ENCODE results near the gene PSMB7.
A peak's percentile ranks its signal among the peaks of the same experiment; 100 is the strongest.

PSMB7 gene

GRCh38 chr9:124384846-124385245 lies 30.4 kb downstream of the PSMB7 start:
- no peak for TF ChIP-seq CTCF (IDR thresholded peaks at IDR 0.05; ENCODE audit: control insufficient read depth, extremely low read depth, insufficient read depth)
- H3K4me3 ChIP-seq (ENCODE audit: low read depth, low read length), result no peak overlapping the region; the same call in 1 of the 2 replicates
- DNase-seq (ENCODE audit: low read depth), result peak; percentile 32

DNA sequence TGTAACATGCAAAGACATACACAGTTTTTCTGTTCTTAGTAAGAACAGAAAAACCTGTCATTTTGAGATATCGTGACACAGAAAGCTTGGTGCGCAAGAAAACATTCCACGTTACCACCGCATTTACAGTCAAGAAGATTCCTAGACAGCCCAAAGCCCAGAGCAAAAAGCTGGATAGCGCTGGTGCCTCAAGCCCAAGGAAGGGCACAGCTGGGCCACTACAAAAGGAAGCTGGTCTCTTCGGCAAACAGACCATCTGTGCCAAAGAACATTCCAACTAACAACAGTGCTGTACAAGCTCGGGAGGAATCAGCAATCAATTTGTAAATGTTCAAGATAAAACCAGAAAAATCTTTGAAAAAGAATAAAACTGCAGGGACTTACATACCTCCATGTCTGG lies 31.0 kb downstream of the PSMB7 start:
- TF ChIP-seq CTCF (IDR thresholded peaks at IDR 0.05; ENCODE audit: control insufficient read depth, extremely low read depth, insufficient read depth), result no peak
- H3K4me3 ChIP-seq (ENCODE audit: low read depth, low read length), result no peak overlapping the region
- DNase-seq (ENCODE audit: low read depth), result peak; percentile 34

DNA sequence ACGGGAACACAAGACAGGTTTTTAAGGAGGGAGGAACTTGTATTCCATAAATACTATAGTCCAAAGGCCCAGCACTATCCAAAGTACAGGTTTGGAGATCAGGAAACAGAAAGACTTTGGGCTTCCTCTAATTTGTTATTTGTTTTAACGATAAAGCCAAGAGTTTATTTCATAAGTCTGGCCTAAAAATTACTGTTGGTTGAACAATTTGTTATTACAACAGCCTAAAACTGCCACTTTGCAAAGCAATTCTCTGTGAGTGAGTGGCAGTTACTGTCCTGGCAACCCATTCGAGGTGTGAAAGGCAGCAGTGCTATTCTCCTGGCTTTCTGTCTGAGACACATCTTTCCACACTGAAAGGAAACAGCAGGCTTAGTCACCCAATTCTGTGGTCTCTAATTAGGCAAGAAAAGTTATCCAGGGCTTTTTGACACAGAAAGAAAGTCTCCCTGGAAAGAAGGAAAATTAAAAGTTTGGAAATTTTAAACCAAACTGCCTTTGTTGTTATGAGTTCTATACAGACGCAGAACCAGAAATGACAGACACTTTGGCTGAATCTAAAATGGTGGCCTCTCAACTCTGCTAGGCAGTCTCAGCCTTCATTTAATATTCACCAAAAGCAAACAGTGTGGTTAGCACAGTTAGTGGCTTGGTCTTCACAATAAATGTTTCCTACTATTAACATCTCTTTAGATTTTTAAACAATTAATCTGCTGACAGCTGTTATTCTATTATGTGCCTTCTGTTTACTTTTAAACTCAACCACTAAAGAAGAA lies 33.9 kb downstream of the PSMB7 start:
- H3K4me3 ChIP-seq (ENCODE audit: low read depth, low read length), result no peak overlapping the region

DNA sequence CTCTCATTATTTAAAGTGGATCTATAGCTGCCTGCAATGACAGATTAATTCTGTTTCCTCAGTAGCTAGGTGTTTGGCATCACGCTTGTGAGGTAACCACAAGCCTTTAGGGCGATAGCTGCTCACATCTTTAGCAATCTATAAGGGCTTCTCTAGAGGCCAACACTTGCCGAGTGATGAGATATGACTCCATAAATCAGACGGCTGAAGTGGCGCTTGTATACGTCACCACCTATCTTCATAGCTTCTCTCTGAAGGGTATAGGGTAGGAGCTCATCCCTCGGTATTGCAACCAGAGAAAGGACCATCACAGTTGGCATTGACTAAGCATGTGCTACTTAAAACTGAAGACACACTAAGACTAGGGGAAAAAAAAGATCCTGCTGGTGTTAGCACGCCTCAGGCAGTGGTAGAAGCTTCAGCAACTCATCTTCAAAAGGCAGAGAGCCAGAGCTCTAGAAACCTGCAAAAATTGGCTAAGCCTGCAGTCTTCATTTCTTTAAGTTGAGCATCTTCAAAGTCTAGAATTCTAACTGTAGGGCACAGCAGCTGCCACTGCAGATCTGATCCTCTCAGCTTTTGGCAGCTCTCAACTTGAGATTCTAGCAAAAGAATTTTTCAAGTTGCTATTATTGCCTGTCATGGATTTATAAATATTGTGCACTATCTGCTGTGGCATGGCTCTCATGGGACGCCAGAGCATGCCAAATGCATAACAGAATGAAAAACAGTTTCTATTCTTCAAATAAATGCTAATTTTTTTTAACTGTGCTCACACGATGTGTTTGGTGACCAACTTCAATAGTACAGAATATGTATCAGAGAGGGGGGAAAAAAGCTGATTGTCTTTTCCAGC lies 37.5 kb downstream of the PSMB7 start:
- no peak for DNase-seq (ENCODE audit: low read depth)
- no peak for TF ChIP-seq CTCF (IDR thresholded peaks at IDR 0.05; ENCODE audit: control insufficient read depth, extremely low read depth, insufficient read depth)
- no peak overlapping the region for H3K4me3 ChIP-seq (ENCODE audit: low read depth, low read length)

More for the DNA sequence above, 33.9 kb downstream of the PSMB7 start:
- DNase-seq (ENCODE audit: low read depth), result no peak
- TF ChIP-seq CTCF (IDR thresholded peaks at IDR 0.05; ENCODE audit: control insufficient read depth, extremely low read depth, insufficient read depth), result no peak

DNA sequence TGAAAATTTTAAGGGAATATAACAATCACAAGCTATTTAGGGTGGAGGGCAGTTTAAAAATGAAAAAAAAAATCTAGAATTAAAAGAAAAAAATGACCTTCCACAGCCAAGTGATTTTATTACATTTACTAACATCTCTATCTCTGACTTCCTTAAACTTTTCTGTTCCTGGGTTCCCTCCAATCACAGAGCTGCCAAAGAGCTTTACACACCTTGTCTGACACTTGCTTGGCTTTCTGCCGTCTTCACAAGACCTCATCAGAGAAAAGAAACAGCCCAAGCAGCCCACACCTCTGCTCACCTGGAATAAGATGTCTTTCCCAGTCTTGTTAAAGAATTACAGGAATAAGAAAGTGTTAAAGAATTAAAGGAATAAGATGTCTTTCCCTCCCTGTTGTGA lies 38.9 kb downstream of the PSMB7 start:
- no peak for TF ChIP-seq CTCF (IDR thresholded peaks at IDR 0.05; ENCODE audit: control insufficient read depth, extremely low read depth, insufficient read depth)
- peak; percentile 38 for DNase-seq (ENCODE audit: low read depth)
- H3K4me3 ChIP-seq (ENCODE audit: low read depth, low read length), result no peak overlapping the region

GRCh38 chr9:124375726-124376125 lies 39.5 kb downstream of the PSMB7 start:
- TF ChIP-seq CTCF (IDR thresholded peaks at IDR 0.05; ENCODE audit: control insufficient read depth, extremely low read depth, insufficient read depth), result no peak
- DNase-seq (ENCODE audit: low read depth), result no peak

More at GRCh38 chr9:124375726-124376125, 39.5 kb downstream of the PSMB7 start:
- no peak overlapping the region for H3K4me3 ChIP-seq (ENCODE audit: low read depth, low read length)

Measured in LNCaP clone FGC (cell line).